GM18519 (cell line): ENCODE results near the gene HTR1D.
"Not testable (repeated sequence)": the region's sequence is repeated elsewhere in the genome, so short reads cannot be mapped to it uniquely, and the experiment has no call there.

Experiments used
- ATAC-seq: cut with Tn5 transposase; IDR thresholded peaks from one replicate; pipeline ENCODE4 v1.9.1; 2021; ENCODE audit warnings: mild to moderate bottlenecking, moderate library complexity; ENCODE audit not compliant: unreplicated experiment, low FRiP score

HTR1D gene, protein sequence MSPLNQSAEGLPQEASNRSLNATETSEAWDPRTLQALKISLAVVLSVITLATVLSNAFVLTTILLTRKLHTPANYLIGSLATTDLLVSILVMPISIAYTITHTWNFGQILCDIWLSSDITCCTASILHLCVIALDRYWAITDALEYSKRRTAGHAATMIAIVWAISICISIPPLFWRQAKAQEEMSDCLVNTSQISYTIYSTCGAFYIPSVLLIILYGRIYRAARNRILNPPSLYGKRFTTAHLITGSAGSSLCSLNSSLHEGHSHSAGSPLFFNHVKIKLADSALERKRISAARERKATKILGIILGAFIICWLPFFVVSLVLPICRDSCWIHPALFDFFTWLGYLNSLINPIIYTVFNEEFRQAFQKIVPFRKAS

DNA sequence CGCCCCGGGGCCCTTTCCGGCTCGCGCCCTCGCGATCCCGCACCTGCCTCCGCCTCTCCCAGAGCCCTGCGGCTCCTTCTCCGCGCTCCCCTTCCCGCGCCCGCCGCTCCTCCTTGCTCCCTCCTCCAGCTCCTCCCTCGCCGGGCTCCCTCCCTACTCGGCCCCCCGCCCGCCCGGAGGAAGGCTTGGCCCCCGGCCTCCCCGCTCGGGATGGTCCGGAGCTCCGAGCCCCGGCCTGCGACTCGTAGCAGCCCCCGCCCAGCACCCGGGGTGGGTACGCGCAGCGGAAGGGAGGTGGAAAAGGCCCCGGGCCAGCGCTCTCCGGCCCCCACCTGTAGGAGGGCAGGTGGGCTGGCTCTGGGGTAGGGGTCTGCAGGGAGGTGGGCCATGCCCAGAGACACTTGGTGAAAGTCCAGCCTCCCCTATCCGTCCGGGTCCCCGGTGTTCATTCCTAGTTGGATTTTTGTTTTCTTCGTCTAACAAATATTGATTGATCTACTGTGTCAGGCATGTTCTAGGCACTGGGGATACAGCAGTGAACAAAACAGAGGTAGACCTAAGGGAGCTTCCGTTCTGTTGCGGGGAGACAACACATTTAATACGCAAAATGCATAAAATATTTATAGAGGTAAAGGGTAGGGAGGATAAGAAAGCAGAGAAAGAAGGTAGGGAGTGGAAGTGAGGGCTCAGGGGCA is at the start of gene HTR1D:
TSS of gene HTR1D (minus strand) at position 82 of the 695 bp plus-strand sequence. CDS start 23,283 bp downstream, outside the sequence.
- no peak for ATAC-seq

DNA sequence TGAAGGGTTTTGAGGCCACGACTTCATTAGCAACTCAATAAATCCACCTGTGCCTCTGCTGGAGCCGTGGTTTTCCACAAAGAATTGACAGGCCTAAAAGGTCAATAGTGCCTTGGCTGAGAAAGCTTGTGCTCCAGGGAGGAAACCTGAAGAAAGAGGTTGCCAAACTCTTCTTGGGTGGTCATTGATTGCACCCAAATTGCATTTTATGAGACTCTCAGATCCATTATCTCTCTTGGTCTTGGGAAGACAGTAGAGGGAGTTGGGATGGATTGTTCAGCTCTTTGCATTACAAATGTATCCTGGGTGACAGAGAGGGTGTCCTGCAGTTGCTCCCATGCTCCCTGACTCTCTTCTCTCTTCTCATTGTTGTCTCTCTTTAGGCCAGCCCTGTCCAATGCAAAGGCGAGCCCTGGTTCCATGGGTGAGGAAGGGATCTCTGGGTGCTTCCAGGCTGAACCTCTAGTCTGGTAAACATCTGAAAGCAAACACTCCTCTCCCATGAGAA is 46.1 kb upstream of the HTR1D start:
- no peak for ATAC-seq

DNA sequence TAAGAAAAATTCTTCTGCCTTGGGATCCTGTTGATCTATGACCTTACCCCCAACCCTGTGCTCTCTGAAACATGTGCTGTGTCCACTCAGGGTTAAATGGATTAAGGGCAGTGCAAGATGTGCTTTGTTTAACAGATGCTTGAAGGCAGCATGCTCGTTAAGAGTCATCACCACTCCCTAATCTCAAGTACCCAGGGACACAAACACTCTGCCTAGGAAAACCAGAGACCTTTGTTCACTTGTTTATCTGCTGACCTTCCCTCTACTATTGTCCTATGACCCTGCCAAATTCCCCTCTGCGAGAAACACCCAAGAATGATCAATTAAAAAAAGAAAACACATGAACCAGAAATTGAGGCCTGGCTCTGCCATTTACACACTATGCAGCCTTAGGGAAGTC is 40.8 kb upstream of the HTR1D start:
- not testable (repeated sequence) for ATAC-seq

DNA sequence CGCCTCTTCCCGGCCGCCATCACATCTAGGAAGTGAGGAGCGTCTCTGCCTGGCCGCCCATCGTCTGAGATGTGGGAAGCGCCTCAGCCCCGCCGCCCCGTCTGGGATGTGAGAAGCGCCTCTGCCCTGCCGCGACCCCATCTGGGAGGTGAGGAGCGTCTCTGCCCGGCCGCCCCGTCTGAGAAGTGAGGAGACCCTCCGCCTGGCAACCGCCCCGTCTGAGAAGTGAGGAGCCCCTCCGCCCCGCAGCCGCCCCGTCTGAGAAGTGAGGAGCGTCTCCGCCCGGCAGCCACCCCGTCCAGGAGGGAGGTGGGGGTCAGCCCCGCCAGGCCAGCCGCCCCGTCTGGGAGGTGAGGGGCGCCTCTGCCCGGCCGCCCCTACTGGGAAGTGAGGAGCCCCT is 40.1 kb upstream of the HTR1D start:
- ATAC-seq = not testable (repeated sequence)

DNA sequence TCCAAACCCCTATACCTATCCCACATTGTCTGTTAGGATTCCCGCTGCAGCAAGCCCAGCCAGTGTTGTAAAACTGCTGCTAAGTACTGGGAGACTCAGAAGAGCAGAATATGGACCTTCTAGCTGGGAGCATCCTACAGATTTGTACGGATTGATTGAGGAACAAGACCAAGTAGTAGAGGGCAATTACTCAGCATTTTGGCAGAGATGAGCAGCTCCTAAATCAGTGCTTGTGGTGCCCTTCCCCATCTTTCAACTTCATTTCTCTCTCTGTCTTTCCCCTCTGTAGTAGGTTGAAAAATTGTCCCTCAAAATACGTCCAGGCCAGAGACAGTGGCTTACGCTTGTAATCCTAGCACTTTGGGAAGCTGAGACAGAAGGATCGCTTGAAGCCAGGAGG is 37.3 kb upstream of the HTR1D start:
- no peak for ATAC-seq

DNA sequence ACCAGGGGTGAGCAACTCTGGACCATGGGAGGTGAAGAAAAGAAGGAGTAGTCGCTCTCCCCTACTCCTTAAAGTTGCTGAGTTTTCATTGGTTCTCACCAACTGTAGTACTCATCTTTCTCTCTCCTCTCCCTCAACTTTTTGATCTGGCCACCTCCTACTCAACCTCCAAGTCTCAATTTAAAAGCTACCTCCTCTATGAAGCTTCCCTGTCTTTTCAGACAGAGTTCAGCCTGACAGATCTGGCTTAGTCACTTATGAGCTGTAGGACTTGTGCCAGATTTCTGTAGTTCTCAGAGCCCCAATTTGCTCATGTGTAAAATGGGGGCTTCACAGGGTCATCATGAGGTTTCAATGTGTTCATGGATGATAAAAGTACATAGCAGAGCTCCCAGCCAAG is 34.5 kb upstream of the HTR1D start:
- no peak for ATAC-seq

DNA sequence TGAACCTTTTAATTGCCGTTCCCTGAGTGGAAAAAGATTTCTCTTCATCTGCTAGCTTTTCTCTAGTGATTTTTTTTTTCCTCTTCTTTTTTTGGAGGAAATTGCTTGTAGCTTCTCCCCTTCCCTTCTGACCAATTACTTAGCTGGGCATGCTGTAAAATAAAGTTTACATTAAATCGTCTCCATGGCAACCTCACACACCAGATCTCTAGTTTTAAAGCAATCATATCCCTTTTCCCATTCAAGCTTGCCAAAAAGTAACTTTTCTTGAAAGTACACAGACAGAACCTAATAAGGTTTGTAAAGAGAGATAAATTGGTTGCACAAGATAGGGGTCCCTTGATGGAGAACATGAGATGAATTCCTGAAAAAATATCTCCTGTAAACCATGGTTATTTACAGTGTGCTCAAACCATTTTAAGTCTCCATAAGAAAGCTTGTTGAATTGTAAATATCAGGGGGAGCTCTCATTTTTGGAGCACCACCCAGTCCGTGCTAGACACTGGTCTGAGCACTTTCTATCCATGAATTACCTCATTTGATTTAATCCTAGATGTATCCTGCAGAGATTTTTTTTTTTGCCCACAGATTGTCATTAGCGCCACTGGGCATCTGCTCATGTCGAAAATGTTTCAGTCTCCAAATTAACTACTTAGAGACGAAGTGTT is 32.6 kb upstream of the HTR1D start:
- ATAC-seq = no peak

DNA sequence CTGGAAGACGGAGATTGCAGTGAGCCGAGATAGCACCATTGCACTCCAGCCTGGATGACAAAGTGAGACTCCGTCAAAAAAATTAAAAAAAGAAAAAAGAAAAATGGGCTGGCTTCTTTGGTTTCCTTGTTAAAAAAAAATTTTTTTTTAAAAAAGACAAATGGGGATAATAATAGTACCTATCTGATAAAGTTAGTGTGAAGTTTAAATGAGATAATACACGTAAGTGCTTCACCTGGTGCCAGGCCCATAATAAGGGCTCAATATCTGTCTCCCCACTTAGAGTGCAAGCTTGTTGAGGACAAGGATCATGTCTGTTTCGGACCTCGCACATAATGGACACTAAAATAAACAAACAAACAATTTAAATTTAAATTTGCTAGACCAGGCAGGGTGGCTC is 30.0 kb upstream of the HTR1D start:
- no peak for ATAC-seq

DNA sequence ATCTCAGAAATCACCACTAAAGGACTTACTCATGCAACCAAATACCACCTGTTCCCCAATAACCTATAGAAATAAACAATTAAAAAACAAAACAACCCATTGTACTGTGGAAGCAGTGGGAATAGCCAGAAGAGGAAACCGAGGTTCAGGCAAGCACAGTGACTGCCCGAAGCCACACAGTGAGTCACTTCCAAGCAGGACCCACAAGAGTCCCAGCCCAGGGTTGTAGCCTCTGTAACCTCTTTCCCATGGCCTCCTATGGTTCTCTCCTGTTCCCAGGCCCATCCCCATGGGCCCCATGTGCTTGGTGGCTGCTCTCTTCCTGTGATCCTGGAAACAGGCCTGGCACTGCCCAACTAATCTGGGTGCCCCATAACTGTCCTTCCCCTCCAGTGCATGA is 29.0 kb upstream of the HTR1D start:
- no peak for ATAC-seq

DNA sequence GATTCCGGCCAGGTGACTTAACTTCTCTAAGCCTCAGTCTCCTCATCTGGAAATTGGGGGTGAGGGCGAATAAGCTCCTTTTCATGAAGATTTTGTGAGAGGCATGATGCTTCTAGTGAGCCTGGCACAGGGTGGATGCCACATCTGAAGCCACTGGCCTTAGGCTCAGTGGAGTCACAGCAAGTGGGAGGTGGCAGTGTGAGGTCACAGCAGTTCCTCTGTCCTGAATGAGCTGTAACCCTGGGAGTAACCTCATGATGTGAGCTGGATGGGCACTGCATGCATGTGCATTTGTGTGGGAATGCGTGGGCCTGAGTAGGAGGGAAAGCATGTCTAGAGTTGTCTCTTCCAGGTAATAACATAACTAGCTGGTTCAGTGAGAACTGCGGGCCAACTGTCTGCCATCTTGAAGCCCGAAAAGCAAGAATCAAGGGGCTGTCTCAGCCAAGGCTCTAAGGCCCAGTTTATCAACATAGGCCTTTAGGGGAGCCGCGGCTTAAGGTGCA is 27.0 kb upstream of the HTR1D start:
- no peak for ATAC-seq

DNA sequence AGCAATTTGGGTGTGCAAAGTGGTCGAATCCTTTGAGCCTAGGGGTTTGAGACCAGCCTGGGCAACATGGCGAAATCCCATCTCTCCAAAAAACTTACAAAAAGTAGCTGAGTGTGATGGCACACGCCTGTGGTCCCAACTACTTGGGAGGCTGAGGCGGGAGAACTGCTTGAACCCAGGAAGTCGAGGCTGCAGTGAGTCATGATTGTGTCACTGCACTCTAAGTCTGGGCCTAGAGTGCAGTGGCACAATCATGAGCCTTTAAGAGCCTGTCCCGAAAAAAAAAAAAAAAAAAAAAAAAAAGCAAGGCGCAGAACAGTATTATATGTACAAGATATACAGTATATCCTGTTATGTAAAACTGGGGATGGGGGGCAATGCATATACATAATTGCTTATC is 25.1 kb upstream of the HTR1D start:
- no peak for ATAC-seq

DNA sequence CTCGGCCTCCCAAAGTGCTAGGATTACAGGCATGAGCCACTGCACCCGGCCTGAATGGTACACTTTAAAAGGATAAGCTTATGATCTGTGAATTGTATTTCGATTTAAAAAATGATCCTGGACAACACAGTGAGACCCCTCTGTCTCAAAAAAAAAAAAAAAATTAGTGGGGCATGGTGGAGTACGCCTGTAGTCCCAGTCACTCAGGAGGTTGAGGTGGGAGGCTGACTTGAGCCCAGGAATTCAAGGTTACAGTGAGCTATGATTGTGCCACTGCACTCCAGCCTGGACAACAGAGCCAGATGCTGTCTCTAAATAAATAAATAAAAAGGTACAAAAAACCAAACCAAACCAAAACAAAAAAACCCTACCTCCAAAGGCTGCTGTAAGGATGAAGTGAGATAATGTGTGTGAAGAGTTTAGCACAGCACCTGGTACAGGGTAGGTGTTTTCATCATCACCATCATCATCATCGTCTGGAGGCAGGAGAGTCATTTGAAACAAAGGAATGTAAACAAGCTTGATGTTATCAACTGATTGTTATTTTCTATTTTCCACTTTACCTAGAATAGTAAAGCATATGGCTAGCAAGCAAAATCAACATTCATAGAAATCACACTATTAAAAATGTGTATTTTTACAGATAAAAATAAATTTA is 22.5 kb upstream of the HTR1D start:
- ATAC-seq = no peak

DNA sequence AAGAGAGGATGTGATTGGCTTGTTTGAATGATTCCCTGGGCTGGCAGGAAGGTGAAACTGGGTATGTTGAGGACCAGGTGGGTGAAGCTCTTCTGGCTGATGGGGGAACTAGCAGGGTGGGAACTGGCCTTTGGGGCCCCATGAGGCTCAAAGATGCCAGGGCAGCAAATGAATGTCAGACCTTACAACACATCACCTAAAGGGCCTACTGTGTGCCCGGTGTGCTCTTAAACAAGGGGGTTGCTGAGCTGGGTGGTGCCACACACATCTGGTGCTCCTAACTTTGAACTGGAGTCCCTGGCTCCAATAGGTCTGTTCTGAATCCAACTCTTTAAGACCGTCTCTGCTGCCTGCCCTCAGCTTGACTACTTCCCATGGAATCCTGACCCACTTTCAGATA is 21.3 kb upstream of the HTR1D start:
- ATAC-seq = no peak

DNA sequence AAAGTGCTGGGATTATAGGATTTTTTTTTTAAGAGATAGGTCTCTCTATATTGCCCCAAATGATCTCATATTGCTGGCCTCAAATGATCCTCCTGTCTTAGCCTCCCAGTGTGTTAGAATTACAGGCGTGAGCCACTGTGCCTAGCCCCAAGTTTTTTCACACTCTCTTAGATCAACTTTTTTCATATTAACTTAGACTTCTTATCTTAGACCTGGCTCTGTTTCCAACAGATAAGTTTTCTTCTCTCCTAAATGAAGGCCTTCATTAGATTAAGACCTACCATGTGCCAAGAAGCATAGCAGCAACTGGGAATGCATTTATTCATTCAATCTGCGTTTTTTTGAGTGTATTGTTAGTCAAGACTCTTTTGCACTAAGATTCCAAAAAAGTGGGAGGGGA is 20.2 kb upstream of the HTR1D start:
- ATAC-seq = no peak

DNA sequence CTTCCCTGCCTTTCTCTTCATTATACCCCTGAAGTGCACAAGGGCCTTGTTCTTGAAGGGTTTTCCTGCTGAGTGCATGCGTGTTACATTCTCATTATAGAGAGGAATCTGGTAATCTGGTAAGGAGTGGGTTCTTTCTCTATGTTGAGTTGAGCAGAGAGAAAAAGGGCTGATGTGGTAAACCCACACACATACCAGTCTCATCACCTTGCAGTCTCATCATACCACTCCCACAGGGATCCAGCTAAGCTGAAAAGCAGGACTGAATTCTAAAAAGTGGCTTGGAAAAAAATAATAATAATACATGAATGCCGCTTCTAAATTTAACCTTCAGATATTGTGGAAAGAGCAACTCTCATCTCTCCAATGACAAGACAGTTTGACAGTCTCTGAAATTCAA is 10.5 kb upstream of the HTR1D start:
- ATAC-seq = no peak

DNA sequence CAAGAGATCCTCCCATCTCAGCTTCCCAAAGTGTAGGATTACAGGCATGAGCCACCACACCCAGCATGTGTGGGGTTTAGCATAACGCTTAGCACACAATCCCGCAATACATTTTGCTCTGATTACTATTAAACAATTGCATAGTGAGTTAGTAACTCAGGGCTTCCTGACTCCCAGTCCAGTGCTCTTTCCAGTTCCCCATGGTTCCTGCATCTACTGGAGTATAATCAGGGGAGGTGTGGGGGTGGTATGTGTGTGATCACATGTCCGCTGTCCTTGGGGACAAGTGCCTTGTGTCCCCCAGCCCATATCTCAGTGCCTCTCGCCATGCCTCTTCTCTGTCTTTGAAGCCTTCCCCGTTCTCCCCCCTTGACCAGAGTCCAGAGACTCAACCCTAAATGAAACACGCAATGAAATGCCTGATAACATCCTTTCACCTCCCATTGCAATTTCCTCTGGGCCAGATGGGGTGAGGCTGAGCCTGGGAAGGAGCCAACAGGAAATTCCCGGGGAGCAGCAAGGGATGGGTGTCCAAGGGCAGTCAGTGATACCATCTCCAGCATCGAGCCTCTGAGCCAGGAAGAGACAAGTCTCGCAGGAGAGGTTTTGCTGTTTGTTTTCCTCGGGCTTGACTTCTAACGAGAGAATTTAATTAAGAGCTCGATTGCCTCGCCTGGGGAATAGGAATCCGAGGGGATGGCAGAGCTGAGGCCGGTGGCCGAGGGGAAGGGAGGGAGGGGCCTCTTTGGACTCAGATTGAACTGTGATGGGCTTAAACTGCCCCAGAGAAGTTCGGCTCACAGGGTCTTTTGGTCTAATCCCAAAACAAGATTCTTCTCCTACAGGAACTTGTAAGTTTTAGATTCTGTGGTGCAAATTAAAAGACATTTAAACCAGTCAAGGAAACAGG is 7.7 kb upstream of the HTR1D start:
- ATAC-seq = no peak

DNA sequence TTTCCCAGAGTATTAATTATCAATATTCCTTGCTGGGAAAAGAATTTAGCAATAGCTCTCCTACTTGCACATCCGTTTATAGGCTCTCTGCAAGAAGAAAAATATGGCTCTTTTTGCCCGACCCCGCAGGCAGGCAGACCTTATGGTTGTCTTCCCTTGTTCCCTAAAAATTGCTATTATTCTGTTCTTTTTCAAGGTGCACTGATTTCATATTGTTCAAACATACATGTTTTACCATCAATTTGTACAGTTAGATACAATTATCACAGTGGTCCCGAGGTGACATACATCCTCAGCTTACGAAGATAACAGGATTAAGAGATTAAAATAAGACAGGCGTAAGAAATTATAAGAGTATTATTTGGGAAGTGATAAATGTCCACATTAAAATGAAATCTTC is 6.7 kb upstream of the HTR1D start:
- not testable (repeated sequence) for ATAC-seq

DNA sequence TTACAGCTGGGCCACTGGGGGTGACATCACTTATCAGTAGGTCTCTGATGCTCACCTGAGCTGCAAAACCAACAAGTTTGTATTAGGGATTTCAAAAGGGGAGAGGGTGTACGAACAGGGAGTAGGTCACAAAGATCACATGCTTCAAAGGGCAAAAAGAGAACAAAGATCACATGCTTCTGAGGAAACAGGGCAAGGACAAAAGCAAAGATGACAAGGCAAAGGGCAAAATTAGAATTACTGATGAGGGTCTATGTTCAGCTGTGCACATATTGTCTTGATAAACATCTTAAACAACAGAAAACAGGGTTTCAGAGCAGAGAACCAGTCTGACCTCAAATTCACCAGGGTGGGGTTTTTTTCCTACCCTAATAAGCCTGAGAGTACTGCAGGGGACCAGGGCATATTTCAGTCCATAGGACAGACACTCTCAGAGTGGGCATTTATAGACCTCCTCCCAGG is 6.2 kb upstream of the HTR1D start:
- not testable (repeated sequence) for ATAC-seq

DNA sequence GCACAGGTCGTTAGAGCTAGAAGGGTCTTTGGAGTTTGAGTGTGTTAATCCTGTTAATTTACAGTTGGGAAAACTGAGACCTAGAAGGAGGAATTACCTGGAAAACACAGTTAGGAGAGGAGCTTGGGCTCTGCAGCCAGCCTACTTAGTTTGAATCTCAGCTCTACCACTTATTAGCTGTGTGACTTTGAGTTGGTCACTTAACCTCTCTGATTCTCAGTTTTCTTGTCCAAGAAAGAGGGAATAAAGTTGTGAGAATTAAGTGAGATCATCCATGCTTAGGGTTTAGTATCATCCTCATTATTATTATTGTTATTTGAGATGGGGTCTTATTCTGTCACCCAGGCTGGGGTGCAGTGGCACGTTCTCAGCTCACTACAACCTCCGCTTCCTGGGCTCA is 5.4 kb upstream of the HTR1D start:
- ATAC-seq = no peak

DNA sequence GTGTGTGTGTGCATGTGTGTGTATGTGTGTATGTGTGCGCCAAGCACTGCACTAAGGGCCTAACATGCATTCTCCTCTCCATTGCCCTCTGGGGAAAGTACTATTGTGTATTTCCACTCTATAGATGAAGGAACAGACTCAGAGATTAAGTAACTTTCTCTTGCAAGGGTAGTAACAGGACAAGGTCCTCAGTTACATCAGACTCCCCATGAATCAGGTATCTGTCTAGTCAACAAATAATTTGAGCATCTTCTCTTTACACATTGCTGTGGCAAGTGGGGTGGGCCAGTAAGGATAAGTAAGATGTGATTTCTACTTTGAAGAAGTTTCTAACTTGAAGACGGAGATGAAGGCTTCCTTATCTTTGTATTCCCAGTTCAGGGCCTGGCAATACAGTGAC is 5.0 kb upstream of the HTR1D start:
- no peak for ATAC-seq
